Brain microvascular endothelial cell (primary cell): ENCODE measurements around the gene MRNIP.
"Not testable (repeated sequence)": the region's sequence is repeated elsewhere in the genome, so short reads cannot be mapped to it uniquely, and the experiment has no call there.

Source experiments
- DNase-seq: peaks from one replicate; pipeline ENCODE4 v3.0.0-alpha.2; 2020
- H3K27ac ChIP-seq: fragments of 250-450 bp; sonication (Bioruptor Pico); 2 replicates; pipeline ENCODE4 v1.5.1; 2020; ENCODE audit warnings: mild to moderate bottlenecking, moderate library complexity
- H3K27me3 ChIP-seq: fragments of 250-450 bp; sonication (Bioruptor Pico); replicated peaks from 2 replicates; pipeline ENCODE4 v1.5.1; 2020; ENCODE audit warnings: mild to moderate bottlenecking
- H3K36me3 ChIP-seq: fragments of 250-450 bp; sonication (Bioruptor Pico); replicated peaks from 2 replicates; pipeline ENCODE4 v1.5.1; 2020; ENCODE audit warnings: mild to moderate bottlenecking
- H3K4me3 ChIP-seq: 2 replicates; pipeline ENCODE4 v1.5.1; 2011; ENCODE audit warnings: low read depth, mild to moderate bottlenecking, control low read depth, low read length, moderate library complexity
- in situ Hi-C: cut with HindIII; loops from 2 replicates; pipeline ENCODE4 v1.10.0; 2017; ENCODE audit warnings: low sequenced_read_pairs, low pct_ligation_motif_present
- TF ChIP-seq, protein P1 (sequence below): IDR thresholded peaks from 2 replicates; pipeline ENCODE4 v1.5.1; 2011; ENCODE audit warnings: low read depth, mild to moderate bottlenecking, moderate library complexity, low read length, control low read depth, inconsistent platforms; ENCODE audit errors: missing control alignments

The MRNIP gene

DNA sequence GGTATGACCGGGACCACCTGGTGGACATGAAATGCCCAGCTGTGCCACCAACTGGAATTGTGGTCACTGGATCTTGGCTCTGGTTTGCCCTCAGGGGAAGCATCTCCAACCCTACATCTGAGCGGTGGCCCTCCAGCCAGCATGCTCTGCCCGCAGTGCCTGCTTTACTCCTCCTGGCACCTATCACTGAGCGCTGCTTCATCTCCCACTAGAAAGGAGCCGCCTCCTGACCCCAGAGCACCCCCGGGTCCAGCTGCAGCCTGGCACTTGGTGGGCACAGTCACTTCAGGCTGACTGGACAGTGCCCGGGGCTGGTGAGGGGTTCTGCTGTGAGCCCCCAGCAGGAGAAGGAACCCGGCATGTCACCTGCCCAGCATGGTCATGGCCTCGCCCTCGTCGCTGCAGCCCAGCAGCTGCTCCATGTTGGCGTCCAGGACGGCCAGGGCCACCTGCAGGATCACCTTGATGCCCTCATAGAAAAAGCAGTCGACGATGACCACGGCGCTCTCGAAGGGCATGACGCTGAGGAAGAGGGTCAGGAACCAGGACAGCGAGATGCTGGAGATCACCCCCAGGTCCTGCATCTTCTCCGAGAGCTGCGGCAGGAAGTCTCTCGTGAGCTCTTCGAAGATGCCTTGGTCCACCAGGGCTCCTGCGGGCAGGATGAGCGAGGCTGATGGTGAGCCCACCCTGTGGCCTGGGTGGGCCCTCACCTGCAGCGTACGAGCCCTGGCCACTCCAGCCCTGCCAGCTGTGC lies 16.1 kb upstream of the MRNIP start:
- TF ChIP-seq, protein P1, sequence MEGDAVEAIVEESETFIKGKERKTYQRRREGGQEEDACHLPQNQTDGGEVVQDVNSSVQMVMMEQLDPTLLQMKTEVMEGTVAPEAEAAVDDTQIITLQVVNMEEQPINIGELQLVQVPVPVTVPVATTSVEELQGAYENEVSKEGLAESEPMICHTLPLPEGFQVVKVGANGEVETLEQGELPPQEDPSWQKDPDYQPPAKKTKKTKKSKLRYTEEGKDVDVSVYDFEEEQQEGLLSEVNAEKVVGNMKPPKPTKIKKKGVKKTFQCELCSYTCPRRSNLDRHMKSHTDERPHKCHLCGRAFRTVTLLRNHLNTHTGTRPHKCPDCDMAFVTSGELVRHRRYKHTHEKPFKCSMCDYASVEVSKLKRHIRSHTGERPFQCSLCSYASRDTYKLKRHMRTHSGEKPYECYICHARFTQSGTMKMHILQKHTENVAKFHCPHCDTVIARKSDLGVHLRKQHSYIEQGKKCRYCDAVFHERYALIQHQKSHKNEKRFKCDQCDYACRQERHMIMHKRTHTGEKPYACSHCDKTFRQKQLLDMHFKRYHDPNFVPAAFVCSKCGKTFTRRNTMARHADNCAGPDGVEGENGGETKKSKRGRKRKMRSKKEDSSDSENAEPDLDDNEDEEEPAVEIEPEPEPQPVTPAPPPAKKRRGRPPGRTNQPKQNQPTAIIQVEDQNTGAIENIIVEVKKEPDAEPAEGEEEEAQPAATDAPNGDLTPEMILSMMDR, result no peak
- no peaks in the 10 kb centered on the region for H3K27me3 ChIP-seq
- H3K4me3 ChIP-seq, result no peak overlapping the region
- peaks cover 38% of the 10 kb centered on the region for H3K36me3 ChIP-seq
- no peak overlapping the region for H3K27ac ChIP-seq
- in situ Hi-C loops, result no loop called here
- no peak for DNase-seq

DNA sequence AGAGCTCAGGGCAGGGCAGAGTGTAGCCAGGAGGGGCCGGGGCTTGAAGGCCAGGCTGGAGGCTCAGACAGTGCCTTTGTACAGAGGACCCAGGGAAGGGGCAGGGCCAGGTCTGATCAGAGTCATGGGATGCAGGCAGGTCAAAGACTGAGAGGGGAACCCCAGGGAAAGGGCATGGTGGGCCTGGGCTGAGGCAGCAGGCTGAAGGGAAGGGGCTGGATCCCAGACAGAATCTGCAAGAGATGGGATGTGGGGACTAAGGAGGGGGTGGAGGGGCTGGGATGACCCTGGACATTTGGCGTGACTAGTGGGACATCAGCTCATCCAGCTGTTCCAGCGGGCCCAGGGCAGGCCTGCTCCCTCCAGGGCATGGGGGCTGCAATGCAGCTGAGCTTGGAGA lies 15.5 kb upstream of the MRNIP start:
- no peak for DNase-seq
- Histone ChIP-seq H3K36me3 (peaks cover 44% of the 10 kb centered on the region), H3K27me3 (no peaks in the 10 kb centered on the region), H3K4me3 (no peak overlapping the region), H3K27ac (no peak overlapping the region)
- in situ Hi-C loops, result no loop called here
- TF ChIP-seq, protein P1, result no peak

DNA sequence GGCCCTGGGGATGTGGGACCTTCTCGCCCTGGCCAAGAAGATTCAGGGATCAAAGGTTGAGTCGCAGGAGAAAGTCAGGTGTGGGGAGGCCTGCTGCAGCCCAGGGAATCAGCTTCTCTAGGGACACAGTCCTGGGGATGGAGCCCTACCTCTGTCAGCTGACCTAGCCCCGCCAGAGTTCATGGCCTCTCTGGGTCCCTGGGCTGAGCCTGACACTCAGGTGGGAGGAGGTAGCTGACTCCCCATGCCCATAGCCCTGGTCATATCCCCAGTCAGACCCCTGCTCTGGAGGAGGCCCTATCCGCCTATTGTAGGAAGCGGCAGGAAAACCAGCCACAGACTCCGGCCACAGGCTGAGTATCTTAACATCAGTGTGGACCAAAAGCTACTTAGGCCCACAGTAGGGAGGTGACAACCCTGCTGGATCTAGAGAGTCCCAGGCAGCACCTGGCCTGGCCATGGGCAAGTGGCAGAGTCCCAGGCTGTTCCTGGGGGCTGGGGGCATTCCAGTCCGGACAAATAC lies 15.0 kb upstream of the MRNIP start:
- Histone ChIP-seq H3K4me3 (no peak overlapping the region), H3K27me3 (no peaks in the 10 kb centered on the region), H3K36me3 (peaks cover 45% of the 10 kb centered on the region), H3K27ac (no peak overlapping the region)
- in situ Hi-C loops, result no loop called here
- TF ChIP-seq, protein P1, result no peak
- DNase-seq, result no peak

DNA sequence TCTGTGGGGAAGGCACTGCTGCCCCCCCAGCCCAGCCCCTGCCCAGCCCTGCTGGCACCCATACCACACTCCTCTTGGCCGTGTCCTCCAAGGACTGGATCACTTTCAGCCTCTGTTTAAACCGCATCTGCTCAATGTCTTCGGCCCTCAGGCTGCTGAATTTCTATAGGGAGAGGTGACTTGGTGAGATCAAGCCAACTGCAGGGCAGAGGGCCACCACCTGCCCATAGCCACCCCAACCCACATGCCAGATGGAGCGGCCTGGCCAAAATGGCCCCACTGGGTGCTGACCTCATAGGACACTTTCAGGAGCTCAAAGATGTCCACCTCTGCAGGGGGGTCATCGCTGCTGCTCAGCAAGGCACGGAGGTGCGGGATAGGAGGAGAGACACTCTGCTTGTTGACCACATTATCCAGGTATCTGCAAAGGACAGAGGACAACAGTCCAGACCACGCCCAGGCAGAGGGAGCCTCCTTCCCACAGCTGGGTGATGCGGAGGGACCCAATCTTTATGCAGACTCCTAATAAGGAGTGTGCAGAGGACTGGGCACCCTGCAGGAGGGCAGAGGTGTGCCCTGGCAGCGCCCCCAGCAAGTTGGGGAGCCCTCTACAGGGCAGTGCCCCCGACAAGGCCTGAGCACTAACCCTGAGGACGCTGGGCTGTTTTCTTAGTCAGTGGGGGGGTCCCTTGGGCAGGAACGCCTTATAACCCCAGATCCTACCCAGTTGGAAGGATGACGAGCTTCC lies 14.4 kb upstream of the MRNIP start:
- Histone ChIP-seq H3K36me3 (peaks cover 45% of the 10 kb centered on the region), H3K27ac (no peak overlapping the region), H3K4me3 (no peak overlapping the region), H3K27me3 (no peaks in the 10 kb centered on the region)
- DNase-seq, result no peak
- in situ Hi-C loops, result no loop called here
- TF ChIP-seq, protein P1, result no peak

DNA sequence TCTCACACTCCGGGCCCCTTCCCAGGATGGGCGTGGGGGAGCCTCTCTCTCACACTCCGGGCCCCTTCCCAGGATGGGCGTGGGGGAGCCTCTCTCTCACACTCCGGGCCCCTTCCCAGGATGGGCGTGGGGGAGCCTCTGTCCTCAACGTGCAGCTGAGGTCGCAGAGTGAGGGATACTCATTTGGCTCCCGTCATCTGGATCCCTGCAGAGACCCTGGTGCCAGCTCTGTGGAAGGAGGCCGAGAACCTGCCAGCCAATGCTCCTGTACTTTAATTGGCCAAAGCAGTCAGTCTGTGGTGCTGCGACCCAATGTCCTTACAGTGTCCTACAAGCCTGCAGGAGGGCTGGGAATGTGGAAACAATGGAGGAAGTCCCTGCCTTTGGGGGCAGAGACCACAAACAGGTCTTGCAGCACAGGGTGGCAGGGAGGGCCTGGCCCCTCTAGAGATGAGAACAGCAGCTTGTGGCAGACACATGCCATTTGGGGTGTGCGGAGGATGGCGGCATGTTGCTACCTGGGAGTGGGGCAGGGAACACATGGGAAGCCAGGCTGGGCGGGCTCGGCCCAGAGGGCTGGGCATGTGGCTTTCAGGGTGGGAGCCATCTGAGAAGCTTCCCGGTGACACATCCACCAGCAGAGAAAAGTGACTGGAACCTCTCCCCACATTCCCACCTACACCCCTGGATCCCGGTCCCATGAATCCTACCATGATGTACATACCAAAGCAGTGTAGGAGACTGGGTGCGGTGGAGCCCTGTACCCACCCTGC lies 13.6 kb upstream of the MRNIP start:
- Histone ChIP-seq H3K27me3 (no peaks in the 10 kb centered on the region), H3K36me3 (peaks cover 42% of the 10 kb centered on the region), H3K4me3 (no peak overlapping the region), H3K27ac (no peak overlapping the region)
- in situ Hi-C loops, result no loop called here
- TF ChIP-seq, protein P1, result no peak
- no peak for DNase-seq

DNA sequence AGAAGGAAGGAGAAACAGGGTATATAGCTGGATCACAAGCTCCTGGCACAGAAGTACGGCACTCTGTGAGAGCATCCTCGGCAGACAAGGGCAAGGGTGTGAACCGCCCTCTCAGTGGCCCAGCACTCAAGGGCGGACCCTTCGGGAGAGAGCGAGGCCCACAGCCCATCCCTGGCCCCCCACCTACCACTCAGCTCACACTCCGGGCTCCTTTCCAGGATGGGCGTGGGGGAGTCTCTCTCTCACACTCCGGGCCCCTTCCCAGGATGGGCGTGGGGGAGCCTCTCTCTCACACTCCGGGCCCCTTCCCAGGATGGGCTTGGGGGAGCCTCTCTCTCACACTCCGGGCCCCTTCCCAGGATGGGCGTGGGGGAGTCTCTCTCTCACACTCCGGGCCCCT lies 12.9 kb upstream of the MRNIP start:
- in situ Hi-C loops, H3K27me3 ChIP-seq, H3K4me3 ChIP-seq, H3K27ac ChIP-seq, DNase-seq: not testable (repeated sequence)
- H3K36me3 ChIP-seq, result peaks cover 45% of the 10 kb centered on the region
